Kidney (tissue), 14 donors: ENCODE results near the gene KCNIP3. TPM values are rescaled to one million over a fixed set of nuclear protein-coding genes. Genes with fewer than 3 reads are reported as not detected.

Experiments used
- DNase-seq, 5 donors: peaks; one replicate each; pipeline ENCODE4 v3.0.0-alpha.2; 2013 to 2020
- FAIRE-seq: peaks from 2 replicates; lab custom pipeline; 2012; peaks lifted over from hg19 to GRCh38; lab: Jason Lieb, UNC
- H3K27ac ChIP-seq, 2 donors: one replicate each; pipeline ENCODE4 v1.7.0; 2013; ENCODE audit warnings: low read depth in 2 of 2, low read length in 2 of 2, inconsistent platforms in 1 of 2
- H3K27me3 ChIP-seq: one replicate; pipeline ENCODE4 v1.7.1; 2013; ENCODE audit warnings: low read length, inconsistent platforms; ENCODE audit not compliant: control insufficient read depth, insufficient read depth
- H3K36me3 ChIP-seq, 3 donors: one replicate each; pipeline versions ENCODE4 v1.7.0 to v1.7.1; 2013; ENCODE audit warnings: low read length in 3 of 3, control low read depth in 1 of 3, inconsistent platforms in 1 of 3; ENCODE audit not compliant: insufficient read depth in 3 of 3, control insufficient read depth in 2 of 3
- H3K4me1 ChIP-seq, 3 donors: one replicate each; pipeline versions ENCODE4 v1.7.0 to v1.7.1; 2013; ENCODE audit warnings: low read length in 3 of 3, inconsistent platforms in 1 of 3, low read depth in 1 of 3; ENCODE audit not compliant: control insufficient read depth in 2 of 3, insufficient read depth in 2 of 3
- H3K4me3 ChIP-seq, 3 donors: one replicate each; pipeline versions ENCODE4 v1.7.0 to v1.8.1; 2013; ENCODE audit warnings: low read length in 3 of 3, control low read depth in 1 of 3, inconsistent platforms in 1 of 3
- H3K9ac ChIP-seq, 3 donors: one replicate each; pipeline versions ENCODE4 v1.7.0 to v1.7.1; 2013; ENCODE audit warnings: low read length in 3 of 3, control low read depth in 1 of 3, inconsistent platforms in 1 of 3
- H3K9me3 ChIP-seq, 3 donors: one replicate each; pipeline versions ENCODE4 v1.7.0 to v1.7.1; 2013; ENCODE audit warnings: low read length in 3 of 3, control low read depth in 1 of 3, inconsistent platforms in 1 of 3; ENCODE audit not compliant: control insufficient read depth in 2 of 3, insufficient read depth in 1 of 3
- intact Hi-C: fragments of 100-400 bp; cut with DNase I; formaldehyde crosslinking; loops from one replicate; pipeline ENCODE4 v1.11.1; 2022
- polyA plus RNA-seq: library from polyadenylated mRNA; stranded (reverse); fragments of 350-450 nt; fragmentation: Illumina TruSeq; extraction: RNeasy Lipid Tissue Mini Kit (QIAGEN cat#74804); gene quantifications from one replicate; pipeline ENCODE4 v1.2.3, GENCODE V29; 2014; ENCODE audit warnings: low read depth, low replicate concordance; ENCODE audit not compliant: insufficient read depth
- total RNA-seq: library from RNA; stranded (reverse); fragmentation: NEBNext Ultra II Directional; extraction: Animal tissue kit (Norgen Biotek cat#: 25700); gene quantifications from one replicate; pipeline ENCODE4 v1.2.1, GENCODE V29; 2021
- TF ChIP-seq, protein P1 (sequence below): IDR thresholded peaks from 3 replicates; pipeline ENCODE4 v1.5.1; 2012; ENCODE audit warnings: mild to moderate bottlenecking, moderate library complexity, borderline replicate concordance; ENCODE audit not compliant: insufficient read depth; ENCODE audit errors: extremely low read depth
- donor health status: control.
- donor health status: control.
- donor health status: control.
- donor health status: control.
- donor health status: control.
- donor health status: DM: yes; HTN: yes; CAD: no.
- donor health status: Normal renal cell carcinoma (clear cell type).

The KCNIP3 gene
- total and polyA plus RNA-seq, 2 donors from 2014 or later: 14.8 to 27.6 TPM

GRCh38 chr2:95317123-95317500, 20.0 kb downstream of the KCNIP3 start:
- TF ChIP-seq, protein P1, sequence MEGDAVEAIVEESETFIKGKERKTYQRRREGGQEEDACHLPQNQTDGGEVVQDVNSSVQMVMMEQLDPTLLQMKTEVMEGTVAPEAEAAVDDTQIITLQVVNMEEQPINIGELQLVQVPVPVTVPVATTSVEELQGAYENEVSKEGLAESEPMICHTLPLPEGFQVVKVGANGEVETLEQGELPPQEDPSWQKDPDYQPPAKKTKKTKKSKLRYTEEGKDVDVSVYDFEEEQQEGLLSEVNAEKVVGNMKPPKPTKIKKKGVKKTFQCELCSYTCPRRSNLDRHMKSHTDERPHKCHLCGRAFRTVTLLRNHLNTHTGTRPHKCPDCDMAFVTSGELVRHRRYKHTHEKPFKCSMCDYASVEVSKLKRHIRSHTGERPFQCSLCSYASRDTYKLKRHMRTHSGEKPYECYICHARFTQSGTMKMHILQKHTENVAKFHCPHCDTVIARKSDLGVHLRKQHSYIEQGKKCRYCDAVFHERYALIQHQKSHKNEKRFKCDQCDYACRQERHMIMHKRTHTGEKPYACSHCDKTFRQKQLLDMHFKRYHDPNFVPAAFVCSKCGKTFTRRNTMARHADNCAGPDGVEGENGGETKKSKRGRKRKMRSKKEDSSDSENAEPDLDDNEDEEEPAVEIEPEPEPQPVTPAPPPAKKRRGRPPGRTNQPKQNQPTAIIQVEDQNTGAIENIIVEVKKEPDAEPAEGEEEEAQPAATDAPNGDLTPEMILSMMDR: no peak
- peak in 1 of 5 donors; percentile 57 for DNase-seq
- Histone ChIP-seq H3K9me3 (no peaks in the 10 kb centered on the region), H3K9ac (no peak overlapping the region), H3K4me3 (no peak overlapping the region), H3K27me3 (no peaks in the 10 kb centered on the region), H3K27ac (no peak overlapping the region), H3K4me1 (peaks cover 0 to 12% (median 0%) of the 10 kb centered on the region in 3 donors), H3K36me3 (no peaks in the 10 kb centered on the region)
- FAIRE-seq: no peak
- intact Hi-C loops: no loop called here

- intact Hi-C loops: no loop called here
- Histone ChIP-seq H3K27ac (no peak overlapping the region), H3K9me3 (no peaks in the 10 kb centered on the region), H3K4me3 (no peak overlapping the region), H3K9ac (no peak overlapping the region), H3K4me1 (peaks cover 0 to 12% (median 0%) of the 10 kb centered on the region in 3 donors), H3K27me3 (no peaks in the 10 kb centered on the region), H3K36me3 (no peaks in the 10 kb centered on the region)
- TF ChIP-seq, protein P1: no peak
- peak in 1 of 5 donors; percentile 50 for DNase-seq
- FAIRE-seq: no peak
Measured at GRCh38 chr2:95317665-95318425, 20.7 kb downstream of the KCNIP3 start.

GRCh38 chr2:95318431-95319220, 21.5 kb downstream of the KCNIP3 start:
- Histone ChIP-seq H3K9ac (no peak overlapping the region), H3K4me3 (no peak overlapping the region), H3K9me3 (no peaks in the 10 kb centered on the region), H3K27me3 (no peaks in the 10 kb centered on the region), H3K4me1 (peaks cover 0 to 10% (median 0%) of the 10 kb centered on the region in 3 donors), H3K36me3 (no peaks in the 10 kb centered on the region), H3K27ac (no peak overlapping the region)
- TF ChIP-seq, protein P1: no peak
- FAIRE-seq: no peak
- DNase-seq: peak in 1 of 5 donors; percentile 60
- intact Hi-C loops: no loop called here
